ENCODE measurements around the gene TRIM2.
"Not testable (repeated sequence)": the region's sequence is repeated elsewhere in the genome, so short reads cannot be mapped to it uniquely, and the experiment has no call there.

Gene TRIM2

DNA sequence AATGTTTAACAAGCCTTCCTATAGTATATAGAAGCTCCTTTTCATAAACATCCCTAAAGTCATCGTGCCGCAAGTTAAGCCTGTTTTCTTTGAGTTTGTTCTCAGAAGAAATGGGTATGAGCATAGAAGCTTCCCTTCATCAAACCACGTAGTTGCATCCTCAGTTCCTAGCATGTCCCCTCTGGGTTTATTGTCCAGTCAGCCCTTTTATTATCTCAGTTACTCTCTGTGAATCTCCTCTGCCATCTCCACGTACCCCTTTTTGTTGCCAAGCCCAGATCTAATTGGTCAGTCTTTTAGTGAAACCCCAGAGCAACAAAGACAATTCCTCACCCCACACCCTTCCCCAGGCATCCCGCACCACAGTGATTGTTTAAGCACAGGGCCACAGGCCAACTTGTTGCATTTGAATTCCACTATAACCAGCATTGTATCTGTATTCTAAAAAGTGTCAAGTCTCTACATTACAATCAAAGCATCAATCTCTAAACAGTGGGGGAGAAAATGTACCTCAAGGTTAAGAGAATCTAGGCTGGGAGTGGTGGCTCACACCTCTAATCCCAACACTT, 12.4 kb upstream of the TRIM2 start:
- H2AFZ ChIP-seq (ENCODE audit: low read depth), result no peak overlapping the region
- H3K27me3 ChIP-seq (ENCODE audit: insufficient read depth, low read depth), result no peaks in the 10 kb centered on the region
- TF ChIP-seq, protein P1, sequence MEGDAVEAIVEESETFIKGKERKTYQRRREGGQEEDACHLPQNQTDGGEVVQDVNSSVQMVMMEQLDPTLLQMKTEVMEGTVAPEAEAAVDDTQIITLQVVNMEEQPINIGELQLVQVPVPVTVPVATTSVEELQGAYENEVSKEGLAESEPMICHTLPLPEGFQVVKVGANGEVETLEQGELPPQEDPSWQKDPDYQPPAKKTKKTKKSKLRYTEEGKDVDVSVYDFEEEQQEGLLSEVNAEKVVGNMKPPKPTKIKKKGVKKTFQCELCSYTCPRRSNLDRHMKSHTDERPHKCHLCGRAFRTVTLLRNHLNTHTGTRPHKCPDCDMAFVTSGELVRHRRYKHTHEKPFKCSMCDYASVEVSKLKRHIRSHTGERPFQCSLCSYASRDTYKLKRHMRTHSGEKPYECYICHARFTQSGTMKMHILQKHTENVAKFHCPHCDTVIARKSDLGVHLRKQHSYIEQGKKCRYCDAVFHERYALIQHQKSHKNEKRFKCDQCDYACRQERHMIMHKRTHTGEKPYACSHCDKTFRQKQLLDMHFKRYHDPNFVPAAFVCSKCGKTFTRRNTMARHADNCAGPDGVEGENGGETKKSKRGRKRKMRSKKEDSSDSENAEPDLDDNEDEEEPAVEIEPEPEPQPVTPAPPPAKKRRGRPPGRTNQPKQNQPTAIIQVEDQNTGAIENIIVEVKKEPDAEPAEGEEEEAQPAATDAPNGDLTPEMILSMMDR (conservative IDR thresholded peaks at IDR 0.05; ENCODE audit: low read depth, low read length), result no peak
- H3K4me3 ChIP-seq (IDR thresholded peaks at IDR 0.05; ENCODE audit: insufficient read depth, low read depth, low read length), result no peak overlapping the region
- no peaks in the 10 kb centered on the region for H3K36me3 ChIP-seq (ENCODE audit: insufficient read depth)
- no peaks in the 10 kb centered on the region for H3K79me2 ChIP-seq (ENCODE audit: insufficient read depth, low read depth)
- no peaks in the 10 kb centered on the region for H4K20me1 ChIP-seq (ENCODE audit: insufficient read depth)
- no peaks in the 10 kb centered on the region for H3K4me1 ChIP-seq (ENCODE audit: low read depth, poor library complexity, severe bottlenecking)
- no peak overlapping the region for H3K4me2 ChIP-seq
- no peak overlapping the region for H3K27ac ChIP-seq
- H3K9ac ChIP-seq, result no peak overlapping the region

DNA sequence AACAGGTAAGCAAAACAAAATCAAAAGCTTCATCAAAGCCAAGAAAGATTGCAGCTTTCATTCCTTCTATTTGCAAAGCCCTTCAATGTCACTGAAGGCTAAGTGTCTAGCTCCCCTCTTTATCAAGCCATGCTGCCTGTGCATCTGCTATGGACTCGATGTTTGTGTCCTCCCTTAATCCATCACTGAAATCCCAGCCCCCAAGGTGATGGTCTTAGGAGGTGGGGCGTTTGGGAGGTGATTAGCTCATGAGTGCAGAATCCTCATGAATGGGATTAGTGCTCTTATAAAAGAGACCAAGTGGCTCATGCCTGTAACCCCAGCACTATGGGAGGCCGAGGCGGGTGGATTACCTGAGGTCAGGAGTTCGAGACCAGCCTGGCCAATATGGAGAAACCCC, 6.9 kb upstream of the TRIM2 start:
- no peaks in the 10 kb centered on the region for H3K36me3 ChIP-seq (ENCODE audit: insufficient read depth)

GRCh38 chr4:153198719-153199118, 5.5 kb upstream of the TRIM2 start:
- H2AFZ ChIP-seq (ENCODE audit: low read depth), result no peak overlapping the region
- H3K27me3 ChIP-seq (ENCODE audit: insufficient read depth, low read depth), result no peaks in the 10 kb centered on the region

More for the DNA sequence above, 6.9 kb upstream of the TRIM2 start:
- no peak overlapping the region for H2AFZ ChIP-seq (ENCODE audit: low read depth)
- H3K4me3 ChIP-seq (IDR thresholded peaks at IDR 0.05; ENCODE audit: insufficient read depth, low read depth, low read length), result no peak overlapping the region
- no peak overlapping the region for H3K4me2 ChIP-seq
- H3K27ac ChIP-seq, result no peak overlapping the region
- no peaks in the 10 kb centered on the region for H3K79me2 ChIP-seq (ENCODE audit: insufficient read depth, low read depth)
- TF ChIP-seq, protein P1 (conservative IDR thresholded peaks at IDR 0.05; ENCODE audit: low read depth, low read length), result no peak
- no peaks in the 10 kb centered on the region for H3K27me3 ChIP-seq (ENCODE audit: insufficient read depth, low read depth)
- no peaks in the 10 kb centered on the region for H4K20me1 ChIP-seq (ENCODE audit: insufficient read depth)
- H3K9ac ChIP-seq, result no peak overlapping the region
- H3K4me1 ChIP-seq (ENCODE audit: low read depth, poor library complexity, severe bottlenecking), result no peaks in the 10 kb centered on the region

DNA sequence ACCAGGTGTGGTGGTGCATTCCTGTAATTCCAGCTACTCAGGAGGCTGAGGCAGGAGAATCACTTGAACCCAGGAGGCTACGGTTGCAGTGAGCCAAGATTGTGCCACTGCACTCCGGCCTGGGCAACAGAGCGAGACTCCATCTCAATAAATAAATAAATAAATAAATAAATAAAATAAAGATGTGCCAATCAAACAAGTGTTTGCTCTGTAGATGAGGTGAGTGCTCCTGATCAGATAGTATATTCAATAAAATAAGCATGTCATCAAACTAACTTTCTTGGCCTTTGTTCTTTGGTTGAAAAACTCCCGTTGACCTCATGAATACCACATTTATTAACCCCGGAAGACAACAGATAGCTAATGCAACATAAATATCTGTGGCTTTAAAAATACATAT, 497 bp upstream of the TRIM2 start:
- not testable (repeated sequence) for H3K9ac ChIP-seq

More at GRCh38 chr4:153198719-153199118, 5.5 kb upstream of the TRIM2 start:
- H3K4me1 ChIP-seq (ENCODE audit: low read depth, poor library complexity, severe bottlenecking), result no peaks in the 10 kb centered on the region
- H3K27ac ChIP-seq, result no peak overlapping the region
- H3K79me2 ChIP-seq (ENCODE audit: insufficient read depth, low read depth), result no peaks in the 10 kb centered on the region
- no peak overlapping the region for H3K9ac ChIP-seq
- no peaks in the 10 kb centered on the region for H3K36me3 ChIP-seq (ENCODE audit: insufficient read depth)
- no peak overlapping the region for H3K4me3 ChIP-seq (IDR thresholded peaks at IDR 0.05; ENCODE audit: insufficient read depth, low read depth, low read length)
- TF ChIP-seq, protein P1 (conservative IDR thresholded peaks at IDR 0.05; ENCODE audit: low read depth, low read length), result no peak
- H4K20me1 ChIP-seq (ENCODE audit: insufficient read depth), result no peaks in the 10 kb centered on the region
- no peak overlapping the region for H3K4me2 ChIP-seq

DNA sequence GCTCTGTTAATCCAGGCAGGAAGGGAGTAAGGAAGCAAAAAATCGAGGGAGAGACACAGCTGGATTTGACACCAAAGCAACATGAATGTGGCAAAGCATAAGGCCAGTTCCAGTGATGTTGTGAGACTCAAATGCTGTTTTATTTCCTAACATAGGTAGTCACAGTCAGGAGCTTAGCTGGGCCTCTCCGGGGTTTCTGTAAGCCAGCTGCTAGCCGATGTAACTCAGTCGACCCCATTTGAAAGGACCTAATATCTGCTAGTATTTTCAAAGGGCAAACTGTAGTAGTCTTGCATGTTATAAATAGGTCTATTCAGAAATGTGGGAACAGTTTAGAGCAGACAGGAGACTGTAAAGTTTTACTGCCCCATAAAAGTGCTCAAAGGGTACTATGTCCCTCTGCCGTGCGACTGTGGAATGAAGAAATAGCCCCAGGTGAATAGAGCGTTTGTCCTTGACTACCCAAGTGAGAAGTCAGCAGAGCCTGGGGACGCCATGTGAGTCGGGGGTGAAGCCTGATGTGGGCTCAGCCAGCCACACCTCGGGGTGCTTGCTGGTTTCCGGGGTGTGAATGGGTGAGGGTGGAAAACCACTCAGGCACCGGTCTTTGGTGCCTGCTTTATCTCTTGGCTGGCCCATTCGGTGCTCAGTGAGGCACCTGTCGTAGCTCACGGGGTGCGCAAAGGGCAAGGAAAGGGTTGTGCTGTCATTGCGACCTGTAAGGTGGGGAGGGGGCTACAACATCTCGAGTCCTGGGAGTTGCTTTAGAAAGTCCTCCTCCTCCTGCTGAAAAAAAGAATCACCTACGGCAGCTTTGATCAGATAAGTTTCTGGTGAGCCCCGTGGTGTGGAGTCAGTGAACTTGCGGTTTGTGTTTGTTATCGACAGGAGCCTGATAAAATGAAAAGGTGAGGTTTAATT, 745 bp downstream of the TRIM2 start:
- no peak overlapping the region for H2AFZ ChIP-seq (ENCODE audit: low read depth)
- no peaks in the 10 kb centered on the region for H3K4me1 ChIP-seq (ENCODE audit: low read depth, poor library complexity, severe bottlenecking)
- no peak overlapping the region for H3K4me3 ChIP-seq (IDR thresholded peaks at IDR 0.05; ENCODE audit: insufficient read depth, low read depth, low read length)

More for the DNA sequence above, 497 bp upstream of the TRIM2 start:
- H3K4me2 ChIP-seq; H3K36me3 ChIP-seq (ENCODE audit: insufficient read depth); H3K4me1 ChIP-seq (ENCODE audit: low read depth, poor library complexity, severe bottlenecking); H4K20me1 ChIP-seq (ENCODE audit: insufficient read depth); H3K27me3 ChIP-seq (ENCODE audit: insufficient read depth, low read depth); H3K79me2 ChIP-seq (ENCODE audit: insufficient read depth, low read depth); H3K4me3 ChIP-seq (IDR thresholded peaks at IDR 0.05; ENCODE audit: insufficient read depth, low read depth, low read length); H3K27ac ChIP-seq; H2AFZ ChIP-seq (ENCODE audit: low read depth): not testable (repeated sequence)

More for the DNA sequence above, 745 bp downstream of the TRIM2 start:
- H3K9ac ChIP-seq, result no peak overlapping the region
- H3K27me3 ChIP-seq (ENCODE audit: insufficient read depth, low read depth), result no peaks in the 10 kb centered on the region
- TF ChIP-seq, protein P1 (conservative IDR thresholded peaks at IDR 0.05; ENCODE audit: low read depth, low read length), result no peak
- no peak overlapping the region for H3K27ac ChIP-seq
- no peak overlapping the region for H3K4me2 ChIP-seq
- no peaks in the 10 kb centered on the region for H3K36me3 ChIP-seq (ENCODE audit: insufficient read depth)
- no peaks in the 10 kb centered on the region for H3K79me2 ChIP-seq (ENCODE audit: insufficient read depth, low read depth)
- H4K20me1 ChIP-seq (ENCODE audit: insufficient read depth), result no peaks in the 10 kb centered on the region
